Measurements from ENCODE around the gene COTL1.

DNA sequence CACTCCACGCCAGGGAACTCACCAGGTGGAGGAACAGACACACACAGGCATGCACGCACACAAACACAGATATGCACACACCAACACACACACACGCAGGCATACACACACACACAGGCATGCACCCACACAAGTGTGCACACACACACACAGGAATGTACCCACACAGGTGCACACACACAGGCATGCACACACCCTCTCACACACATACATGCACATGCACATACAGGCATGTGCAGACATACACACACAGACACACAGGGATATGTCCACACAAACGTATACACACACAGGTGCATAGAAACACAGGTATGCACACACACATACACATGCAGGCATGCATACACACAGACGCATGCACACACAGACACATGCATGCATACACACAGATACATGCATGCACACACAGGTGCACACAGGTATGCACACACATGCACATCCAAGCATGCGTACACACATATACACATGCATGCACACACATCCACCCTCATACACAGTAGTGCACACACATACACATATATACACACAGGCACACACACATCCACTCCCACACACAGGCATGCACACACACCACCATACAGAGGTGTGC is 39.2 kb downstream of the COTL1 start:
- no peak for TF ChIP-seq CSDC2 (CRISPR knock-in tag; IDR thresholded peaks at IDR 0.05)
- no peak for TF ChIP-seq TOX (CRISPR knock-in tag; IDR thresholded peaks at IDR 0.05; ENCODE audit: borderline replicate concordance)
- TF ChIP-seq RARB (CRISPR knock-in tag; IDR thresholded peaks at IDR 0.05): no peak
- TF ChIP-seq, protein P1, sequence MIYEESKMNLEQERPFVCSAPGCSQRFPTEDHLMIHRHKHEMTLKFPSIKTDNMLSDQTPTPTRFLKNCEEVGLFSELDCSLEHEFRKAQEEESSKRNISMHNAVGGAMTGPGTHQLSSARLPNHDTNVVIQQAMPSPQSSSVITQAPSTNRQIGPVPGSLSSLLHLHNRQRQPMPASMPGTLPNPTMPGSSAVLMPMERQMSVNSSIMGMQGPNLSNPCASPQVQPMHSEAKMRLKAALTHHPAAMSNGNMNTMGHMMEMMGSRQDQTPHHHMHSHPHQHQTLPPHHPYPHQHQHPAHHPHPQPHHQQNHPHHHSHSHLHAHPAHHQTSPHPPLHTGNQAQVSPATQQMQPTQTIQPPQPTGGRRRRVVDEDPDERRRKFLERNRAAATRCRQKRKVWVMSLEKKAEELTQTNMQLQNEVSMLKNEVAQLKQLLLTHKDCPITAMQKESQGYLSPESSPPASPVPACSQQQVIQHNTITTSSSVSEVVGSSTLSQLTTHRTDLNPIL (CRISPR knock-in tag; IDR thresholded peaks at IDR 0.05; ENCODE audit: low read depth): no peak
- TF ChIP-seq ZC3H10 (CRISPR knock-in tag; IDR thresholded peaks at IDR 0.05): no peak

Data from SK-N-SH treated with all-trans-retinoic acid at 6 μM for 48 hours (cell line).